Limb (tissue), 2 donors: ENCODE measurements around the gene RRP1.

Experiments used
- DNase-seq, 2 donors: peaks; one replicate each; pipeline ENCODE4 v3.0.0-alpha.2; 2016; ENCODE audit errors: extremely low spot score in 2 of 2

The RRP1 gene

GRCh38 chr21:43800566-43800965 is 11.2 kb downstream of the RRP1 start:
- DNase-seq = no peak

- DNase-seq = no peak
These were observed 11.8 kb downstream of the RRP1 start for GRCh38 chr21:43801006-43801783.

GRCh38 chr21:43802713-43803313 is 13.4 kb downstream of the RRP1 start:
- no peak for DNase-seq

GRCh38 chr21:43803558-43804300 is 14.4 kb downstream of the RRP1 start:
- no peak for DNase-seq

GRCh38 chr21:43805275-43805800 is 16.0 kb downstream of the RRP1 start:
- DNase-seq = no peak

GRCh38 chr21:43806017-43806710 is 16.8 kb downstream of the RRP1 start:
- DNase-seq = no peak

- no peak for DNase-seq
These were observed 19.0 kb downstream of the RRP1 start for GRCh38 chr21:43808367-43808766.

- no peak for DNase-seq
These were observed 19.5 kb downstream of the RRP1 start for GRCh38 chr21:43808832-43809251.

- DNase-seq = no peak
These were observed 20.0 kb downstream of the RRP1 start for GRCh38 chr21:43809346-43809799.

- no peak for DNase-seq
These were observed 20.6 kb downstream of the RRP1 start for GRCh38 chr21:43809853-43810504.

- peak; percentile 39 to 86 for DNase-seq
These were observed 21.3 kb downstream of the RRP1 start for GRCh38 chr21:43810505-43811261.

GRCh38 chr21:43811262-43812105 is 22.1 kb downstream of the RRP1 start:
- DNase-seq = no peak

- no peak for DNase-seq
These were observed 22.9 kb downstream of the RRP1 start for GRCh38 chr21:43812139-43812821.

- no peak for DNase-seq
These were observed 23.7 kb downstream of the RRP1 start for GRCh38 chr21:43812957-43813655.

- no peak for DNase-seq
These were observed 24.2 kb downstream of the RRP1 start for GRCh38 chr21:43813656-43813980.

GRCh38 chr21:43814215-43815106 is 25.1 kb downstream of the RRP1 start:
- DNase-seq = no peak

GRCh38 chr21:43815107-43815613 is 25.8 kb downstream of the RRP1 start:
- no peak for DNase-seq
